Ovary (tissue), 9 donors: ENCODE data around the gene VAV3. TPM values are rescaled to one million over a fixed set of nuclear protein-coding genes. Genes with fewer than 3 reads are reported as not detected.

Source experiments
- DNase-seq, 5 donors: peaks; one replicate each; pipeline ENCODE4 v3.0.0-alpha.2; 2019 to 2020
- H3K27ac ChIP-seq, 2 donors: fragments of 200-600 bp; one replicate each; pipeline versions ENCODE4 v1.5.1 to v1.8.0; 2019 to 2022
- H3K27me3 ChIP-seq: fragments of 200-600 bp; one replicate; pipeline ENCODE4 v1.8.0; 2022
- H3K36me3 ChIP-seq: fragments of 200-600 bp; sonication (generic); one replicate; pipeline ENCODE4 v1.5.1; 2019
- H3K4me1 ChIP-seq: one replicate; pipeline ENCODE4 v1.8.1; 2013; ENCODE audit warnings: mild to moderate bottlenecking, moderate library complexity; ENCODE audit not compliant: insufficient read depth
- H3K4me3 ChIP-seq: fragments of 200-600 bp; sonication (generic); one replicate; pipeline ENCODE4 v1.5.1; 2017
- H3K9me3 ChIP-seq, 2 donors: fragments of 200-600 bp in 1 of 2; sonication (generic) in 1 of 2; one replicate each; pipeline versions ENCODE4 v1.5.1 to v1.8.1; 2013 to 2019; ENCODE audit warnings: mild to moderate bottlenecking in 1 of 2, moderate library complexity in 1 of 2
- CTCF ChIP-seq, 3 donors: fragments of 450-650 bp in 2 of 3; fragments of 200-600 bp in 1 of 3; IDR thresholded peaks; one replicate each; pipeline versions ENCODE4 v1.5.1 to v1.8.0; 2016 to 2022; ENCODE audit warnings: antibody characterized with exemption in 3 of 3, mild to moderate bottlenecking in 1 of 3
- EP300 ChIP-seq: sonication (generic); formaldehyde crosslinking; IDR thresholded peaks from one replicate; pipeline ENCODE4 v1.6.1; 2017; ENCODE audit warnings: antibody characterized with exemption
- POLR2A ChIP-seq: fragments of 450-650 bp; IDR thresholded peaks from one replicate; pipeline ENCODE4 v1.6.1; 2017; ENCODE audit warnings: antibody characterized with exemption, mild to moderate bottlenecking, moderate library complexity
- WGBS, 3 donors: extraction: QIAGEN DNeasy Blood & Tissue Kit in 1 of 3; methylation state at CpG; one replicate each; pipeline versions ENCODE4 v1.1.5 to v1.1.7; 2013 to 2017; 5-methylcytosine and 5-hydroxymethylcytosine counted together
- intact Hi-C, 4 donors: fragments of 100-400 bp; cut with DNase I; formaldehyde crosslinking; loops; one replicate each; pipeline versions ENCODE4 v1.11.0 to v1.15.1; 2022 to 2023
- polyA plus RNA-seq, 2 donors: library from polyadenylated mRNA; stranded (reverse); fragments of 200-250 nt in 1 of 2; fragments of 350-450 nt in 1 of 2; fragmentation: Illumina TruSeq in 1 of 2; extraction: RNeasy Lipid Tissue Mini Kit (QIAGEN cat#74804) in 1 of 2; gene quantifications; one replicate each; pipeline ENCODE4 v1.2.3, GENCODE V29; 2013 to 2014
- total RNA-seq, 7 donors: library from RNA; depleted of rRNA in 2 of 7; stranded (reverse); fragments of >200 nt in 2 of 7; fragmentation: NEBNext Ultra II Directional in 3 of 7; extraction: Animal tissue kit (Norgen Biotek cat#: 25700) in 3 of 7; gene quantifications; one replicate each; pipeline versions ENCODE4 v1.1.0 to v1.2.4, GENCODE V29; 2016 to 2023
- donor health status: DM: no; HTN: no; CAD: no; lungs with moderate emphysema.
- donor health status: DM: no; HTN: no; CAD: no.
- donor health status: Bipolar disorder and iron deficiency.
- donor health status: DM: yes; HTN: yes; CAD: no.
- donor health status: DM: no; HTN: no; CAD: no.
- donor health status: DM: yes; HTN: yes; CAD: no.

The VAV3 gene
- total and polyA plus RNA-seq, 9 donors: 0.78 to 7.4 (median 1.5) TPM

GRCh38 chr1:107574044-107574443, 390.9 kb downstream of the VAV3 start:
- Histone ChIP-seq H3K4me1 (no peaks in the 10 kb centered on the region), H3K36me3 (no peaks in the 10 kb centered on the region), H3K27ac (no peak overlapping the region), H3K27me3 (no peaks in the 10 kb centered on the region), H3K9me3 (no peaks in the 10 kb centered on the region), H3K4me3 (no peak overlapping the region)
- TF ChIP-seq EP300 (no peak), POLR2A (no peak), CTCF (IDR thresholded peaks at IDR 0.05) (no peak)
- intact Hi-C loops: no loop called here
- DNase-seq: no peak
- 86 to 89% (median 86%) methylated on average over 6 of the region's 6 CpGs for WGBS, 3 donors

- H3K4me3 ChIP-seq: no peak overlapping the region
- H3K36me3 ChIP-seq: no peaks in the 10 kb centered on the region
- no peaks in the 10 kb centered on the region for H3K4me1 ChIP-seq
- TF ChIP-seq EP300 (no peak), POLR2A (no peak), CTCF (IDR thresholded peaks at IDR 0.05) (no peak)
- H3K27ac ChIP-seq: no peak overlapping the region
- no peak for DNase-seq
- intact Hi-C loops: no loop called here
- no peaks in the 10 kb centered on the region for H3K27me3 ChIP-seq
- no peaks in the 10 kb centered on the region for H3K9me3 ChIP-seq
- 27 to 43% (median 35%) methylated on average over 3 of the region's 3 CpGs for WGBS, 3 donors
Measured at GRCh38 chr1:107572674-107573211, 392.2 kb downstream of the VAV3 start.

- no peaks in the 10 kb centered on the region for H3K4me1 ChIP-seq
- intact Hi-C loops: no loop called here
- no peak for TF ChIP-seq EP300
- TF ChIP-seq CTCF (IDR thresholded peaks at IDR 0.05): no peak
- no peak for TF ChIP-seq POLR2A
- no peaks in the 10 kb centered on the region for H3K9me3 ChIP-seq
- DNase-seq: no peak
- H3K4me3 ChIP-seq: no peak overlapping the region
- no peaks in the 10 kb centered on the region for H3K27me3 ChIP-seq
- no peaks in the 10 kb centered on the region for H3K36me3 ChIP-seq
- 94 to 96% (median 96%) methylated on average over 15 of the region's 15 CpGs for WGBS, 3 donors
- no peak overlapping the region for H3K27ac ChIP-seq
Measured at GRCh38 chr1:107570768-107571167, 394.2 kb downstream of the VAV3 start.

GRCh38 chr1:107563441-107563840, 401.5 kb downstream of the VAV3 start:
- DNase-seq: no peak
- Histone ChIP-seq H3K4me1 (no peaks in the 10 kb centered on the region), H3K4me3 (no peak overlapping the region), H3K9me3 (no peaks in the 10 kb centered on the region), H3K27ac (no peak overlapping the region), H3K27me3 (no peaks in the 10 kb centered on the region), H3K36me3 (no peaks in the 10 kb centered on the region)
- intact Hi-C loops: no loop called here
- TF ChIP-seq EP300 (no peak), POLR2A (no peak), CTCF (IDR thresholded peaks at IDR 0.05) (no peak)
- WGBS, 3 donors: 65 to 73% (median 71%) methylated on average over 3 of the region's 3 CpGs
